GM19043 (cell line): ENCODE data around the gene FAM9C.
"Not testable (repeated sequence)": the region's sequence is repeated elsewhere in the genome, so short reads cannot be mapped to it uniquely, and the experiment has no call there.

ENCODE experiments used
- ATAC-seq: cut with Tn5 transposase; IDR thresholded peaks from one replicate; pipeline ENCODE4 v1.9.1; 2021; ENCODE audit warnings: low read depth; ENCODE audit not compliant: unreplicated experiment

FAM9C gene

DNA sequence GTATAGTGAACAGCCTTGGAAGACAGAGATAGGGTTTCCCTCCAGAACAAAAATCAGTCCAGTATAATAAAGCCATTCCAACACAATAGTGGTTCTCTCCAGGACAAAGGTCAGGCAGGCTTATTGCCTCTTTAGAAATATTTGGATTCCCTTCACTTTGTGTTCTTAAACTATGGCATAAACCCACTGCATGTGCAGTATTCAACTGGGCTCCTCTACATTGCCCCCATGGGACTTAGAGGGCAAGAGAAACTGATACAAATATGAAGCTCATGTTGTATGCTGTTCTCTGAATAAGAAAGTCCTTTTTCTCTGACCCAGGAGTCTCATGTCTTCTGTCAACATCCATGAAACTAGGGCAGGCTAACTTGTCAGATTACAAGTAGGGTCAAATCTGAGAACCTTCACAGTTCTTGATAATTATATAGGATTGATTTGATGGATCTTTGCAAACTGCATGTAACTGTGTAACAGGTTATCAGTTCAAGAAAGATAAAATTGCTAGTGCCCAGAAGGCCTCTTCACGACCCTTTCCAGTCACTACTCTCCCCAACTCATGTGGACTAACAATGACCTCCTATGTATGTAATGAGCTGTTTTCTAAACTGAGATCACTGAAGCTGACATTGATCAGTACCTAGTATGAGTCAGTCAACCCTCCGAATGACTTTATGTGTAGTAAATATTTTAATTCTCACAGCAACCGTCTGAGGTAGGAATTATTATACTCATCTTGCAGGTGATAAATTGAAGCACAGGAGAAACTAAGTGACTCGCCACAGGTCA lies 31.9 kb upstream of the FAM9C start:
- ATAC-seq = no peak

DNA sequence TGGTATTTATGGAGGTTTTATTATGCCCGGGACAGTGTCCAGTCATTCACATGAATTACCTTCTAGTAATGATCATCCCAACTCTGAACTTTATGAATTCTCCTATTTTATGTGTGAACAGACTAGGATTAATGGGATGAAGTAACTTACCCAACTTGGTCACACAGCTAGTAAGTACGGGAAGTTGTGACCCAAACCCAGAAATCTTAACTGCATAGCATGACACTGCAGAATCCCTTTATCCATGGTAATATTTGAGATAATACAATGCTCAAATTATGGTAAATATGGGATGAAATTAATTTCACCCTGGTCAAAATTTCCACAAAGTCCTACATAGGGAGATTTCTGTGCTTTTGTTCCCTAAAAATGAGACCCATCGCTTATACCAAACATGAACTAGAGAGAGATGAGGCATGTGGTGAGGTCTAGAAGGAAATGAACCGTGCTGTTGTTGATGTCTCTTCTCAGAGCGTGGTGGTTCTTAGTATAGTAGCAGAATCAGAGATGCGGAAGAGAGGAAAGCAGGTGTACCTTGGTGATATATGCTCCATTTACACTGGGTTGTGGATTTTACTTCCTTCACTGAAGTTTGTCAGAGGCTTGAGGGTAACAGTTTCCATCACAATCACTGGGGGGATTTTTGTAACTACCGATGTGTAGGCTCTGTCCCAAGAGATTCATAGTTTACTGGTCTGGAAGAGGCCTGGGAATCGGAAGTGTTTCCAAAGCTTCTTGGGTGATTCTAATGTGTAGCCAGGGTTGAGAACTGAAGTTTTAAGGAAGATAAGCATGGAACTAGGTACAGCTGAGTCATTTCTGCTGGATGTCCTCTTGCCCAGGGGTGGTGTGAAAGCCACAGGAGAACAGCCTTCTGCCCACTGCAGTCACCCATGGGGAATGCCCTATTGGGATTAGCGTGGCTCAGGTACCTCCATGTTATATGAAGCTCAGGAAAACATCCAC lies 30.2 kb upstream of the FAM9C start:
- ATAC-seq = peak; percentile 87

DNA sequence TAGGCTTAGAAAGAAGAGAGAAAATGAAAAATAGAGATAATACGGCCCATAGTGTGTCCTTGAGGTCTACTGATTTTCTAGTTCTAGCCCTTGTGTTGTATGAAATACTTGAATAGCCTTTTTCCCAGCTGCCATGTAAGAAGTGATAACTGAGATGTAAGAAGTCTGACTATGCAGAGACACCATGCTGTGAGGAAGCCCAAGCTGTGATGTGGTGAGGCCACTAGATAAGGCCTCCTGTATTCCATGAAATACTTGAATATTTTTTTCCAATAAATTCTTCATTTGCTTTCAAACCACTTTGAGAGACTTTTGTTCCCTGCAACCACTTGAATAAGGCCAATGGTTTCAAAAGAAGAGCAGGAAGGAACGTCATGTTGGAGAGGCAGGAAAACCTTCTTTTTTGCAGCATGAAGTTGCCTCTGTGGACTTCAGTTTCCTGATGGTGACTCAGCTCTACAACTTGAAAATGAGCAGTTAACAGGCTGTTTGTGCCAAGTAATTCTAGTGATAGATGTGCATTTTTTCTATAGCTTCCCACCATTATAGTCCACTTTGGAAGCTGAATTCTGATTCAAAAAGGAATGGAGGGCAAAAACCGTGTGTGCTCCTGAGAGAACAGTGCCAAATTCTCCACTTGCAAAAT lies 25.5 kb upstream of the FAM9C start:
- no peak for ATAC-seq

- ATAC-seq = no peak
Observed at GRCh38 chrX:13068651-13069050, 24.2 kb upstream of the FAM9C start.

DNA sequence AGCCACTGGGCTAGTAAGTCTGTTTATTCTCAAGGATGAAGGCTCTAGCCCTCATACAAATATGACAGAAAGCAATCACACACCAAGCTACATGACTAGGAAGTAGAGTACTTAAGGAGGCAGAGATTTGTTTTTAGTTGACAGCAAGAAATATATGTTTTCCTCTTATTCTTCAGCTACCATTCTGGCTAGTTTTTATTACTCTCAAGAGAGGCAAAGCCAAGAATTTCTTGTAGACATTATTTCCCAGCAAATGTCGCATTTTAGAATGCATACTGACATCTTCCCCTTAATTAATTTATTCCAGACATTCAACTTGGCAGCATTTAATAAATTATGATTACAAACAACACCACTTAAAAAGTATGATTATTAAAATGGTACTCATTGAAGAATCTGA lies 23.4 kb upstream of the FAM9C start:
- ATAC-seq = no peak

DNA sequence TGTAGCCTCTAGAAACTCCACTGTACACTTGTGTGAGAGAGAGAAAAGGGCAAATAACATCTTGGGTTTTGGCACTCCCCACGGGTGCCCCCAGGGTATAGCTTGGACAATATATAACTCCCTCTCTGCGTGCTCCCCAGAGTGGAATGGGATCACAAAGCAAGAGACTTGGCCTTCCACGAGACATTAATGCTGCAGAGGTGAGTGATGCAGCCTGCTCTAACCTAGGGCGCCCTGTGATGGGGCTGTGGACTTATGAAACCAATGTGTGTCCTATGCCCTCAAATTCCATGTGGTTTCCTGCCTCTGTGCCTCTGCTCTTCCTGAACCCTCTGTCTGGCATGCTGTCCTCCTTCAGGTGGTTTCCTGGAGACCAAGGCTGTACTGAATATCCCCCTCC lies 22.0 kb upstream of the FAM9C start:
- no peak for ATAC-seq

DNA sequence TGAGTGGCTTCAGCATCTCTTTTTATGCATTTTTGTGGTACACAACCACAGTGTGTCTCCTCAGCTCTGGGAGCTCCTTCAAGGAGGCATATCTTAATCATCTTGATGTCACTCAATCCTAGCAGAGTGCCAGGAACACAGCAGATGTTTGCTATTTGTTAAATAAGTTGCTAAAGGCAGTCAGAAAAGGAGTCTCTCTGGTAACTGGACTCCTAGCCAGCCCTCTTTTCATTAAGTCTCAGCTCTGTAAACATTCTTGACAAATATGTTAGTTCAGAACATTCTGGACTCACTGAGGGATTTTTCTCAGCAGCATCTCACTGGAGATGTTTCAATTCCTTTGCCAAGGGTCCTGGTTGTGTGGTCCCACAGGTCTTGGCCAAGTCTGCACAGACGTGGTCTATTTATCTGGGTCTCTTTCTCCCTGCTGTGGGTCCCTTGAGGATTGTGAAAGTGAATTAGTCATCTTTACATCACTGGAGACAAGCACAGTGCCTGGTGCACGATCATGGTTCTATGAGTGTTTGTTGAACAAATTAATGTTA lies 20.3 kb upstream of the FAM9C start:
- ATAC-seq = no peak

GRCh38 chrX:13063124-13063523 lies 18.7 kb upstream of the FAM9C start:
- ATAC-seq = not testable (repeated sequence)

DNA sequence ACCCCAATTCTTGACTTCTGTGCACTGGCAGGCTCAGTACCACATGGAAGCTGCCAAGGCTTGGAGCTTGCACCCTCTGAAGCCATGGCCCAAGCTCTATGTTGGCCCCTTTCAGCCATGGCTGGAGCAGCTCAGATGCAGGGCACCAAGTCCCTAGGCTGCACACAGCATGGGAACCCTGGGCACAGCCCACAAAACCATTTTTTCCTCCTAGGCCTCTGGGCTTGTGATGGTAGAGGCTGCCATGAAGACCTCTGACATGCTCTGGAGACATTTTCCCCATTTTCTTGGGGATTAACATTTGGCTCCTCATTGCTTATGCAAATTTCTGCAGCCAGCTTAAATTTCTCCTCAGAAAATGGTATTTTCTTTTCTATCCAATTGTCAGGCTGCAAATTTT lies 17.9 kb upstream of the FAM9C start:
- ATAC-seq = not testable (repeated sequence)

GRCh38 chrX:13061215-13061708 lies 16.8 kb upstream of the FAM9C start:
- not testable (repeated sequence) for ATAC-seq

GRCh38 chrX:13059637-13060499 lies 15.4 kb upstream of the FAM9C start:
- no peak for ATAC-seq

GRCh38 chrX:13055486-13055885 lies 11.1 kb upstream of the FAM9C start:
- ATAC-seq = peak; percentile 52

- no peak for ATAC-seq
Observed at GRCh38 chrX:13053171-13053570, 8.8 kb upstream of the FAM9C start.

DNA sequence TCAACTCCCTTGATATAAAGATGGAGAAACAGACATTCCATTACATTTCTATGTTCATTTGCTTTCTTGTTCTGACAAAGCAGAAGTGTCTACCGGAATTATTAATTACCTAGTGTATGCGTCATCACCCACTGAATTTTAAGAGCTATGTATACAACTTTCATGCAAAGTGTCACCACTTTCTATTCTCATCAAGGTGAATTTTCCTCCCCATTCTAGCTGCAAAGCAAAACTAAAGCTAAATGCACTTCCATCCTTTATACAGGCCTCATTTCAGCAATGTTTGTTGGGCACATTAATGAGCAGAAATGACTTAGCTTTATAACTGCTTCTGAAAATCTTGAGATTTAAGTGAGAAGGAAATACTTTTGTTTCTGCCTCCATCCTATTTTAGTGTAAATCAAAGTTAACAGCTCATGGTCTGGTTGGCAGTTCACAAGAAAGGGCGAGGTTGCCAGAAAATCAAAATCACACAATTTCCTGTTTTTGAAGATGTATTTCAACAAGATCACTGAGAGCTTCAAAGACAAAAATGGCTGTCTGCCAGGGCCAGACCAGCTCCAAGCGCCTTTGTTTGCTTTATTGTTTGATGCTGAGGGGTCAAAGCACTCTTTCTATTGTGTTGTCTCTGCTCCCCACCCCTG lies 7.2 kb upstream of the FAM9C start:
- no peak for ATAC-seq

- no peak for ATAC-seq
Observed at GRCh38 chrX:13051167-13051528, 6.7 kb upstream of the FAM9C start.

DNA sequence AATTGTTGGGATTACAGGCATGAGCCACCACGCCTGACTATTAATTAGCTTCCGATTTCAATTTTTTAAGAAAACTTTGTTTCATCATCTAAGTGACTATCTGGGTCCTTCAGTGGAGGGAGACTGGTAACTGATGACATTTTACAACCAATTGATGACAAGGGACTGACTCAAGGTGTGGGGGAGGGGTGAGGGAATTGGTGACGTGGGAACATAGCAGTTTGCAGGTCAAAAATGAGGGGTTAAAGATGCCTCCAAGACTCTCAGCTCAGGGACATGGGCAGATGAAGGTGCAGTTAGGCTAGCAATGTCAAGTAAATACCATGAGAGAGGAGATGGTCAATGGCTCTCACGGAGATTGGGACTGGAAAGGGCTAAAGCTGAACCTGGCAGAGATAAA lies 5.7 kb upstream of the FAM9C start:
- ATAC-seq = no peak

- ATAC-seq = no peak
Observed at GRCh38 chrX:13048280-13048679, 3.9 kb upstream of the FAM9C start.

GRCh38 chrX:13047759-13048158 lies 3.3 kb upstream of the FAM9C start:
- no peak for ATAC-seq

DNA sequence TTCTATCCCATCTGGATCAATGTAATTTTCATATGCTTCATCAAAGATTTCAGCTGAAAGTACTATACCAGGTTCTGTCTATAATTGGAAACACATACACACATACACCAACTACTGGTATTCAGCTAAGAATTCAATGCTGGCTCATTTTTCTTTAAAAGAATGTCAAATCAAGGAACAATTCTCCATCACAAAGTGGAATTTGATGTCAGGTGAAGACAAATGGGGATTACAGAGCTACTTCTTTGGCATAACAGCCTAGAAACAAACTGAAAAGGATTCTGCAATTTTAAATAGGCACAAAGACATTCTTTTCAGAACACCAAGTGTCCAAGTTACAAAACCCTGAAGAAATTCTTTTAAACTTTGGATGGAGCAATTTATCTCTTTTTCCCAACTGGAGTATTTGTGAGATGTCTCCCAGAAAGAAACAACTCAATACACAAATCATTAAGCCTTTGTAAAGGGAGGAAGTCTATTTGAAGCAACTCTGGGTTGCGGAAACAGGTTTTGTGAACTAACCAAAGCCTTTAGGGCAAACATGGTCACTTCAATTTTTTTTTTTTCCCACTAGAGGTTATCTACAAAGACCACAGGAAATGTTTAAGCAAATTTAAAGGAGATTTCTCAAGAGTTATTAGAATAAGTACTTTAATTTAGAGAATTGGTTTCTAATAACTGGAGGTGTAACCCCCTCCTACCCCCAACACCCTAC lies 1.9 kb upstream of the FAM9C start:
- ATAC-seq = no peak
